LNCAP (cell line): Measurements from ENCODE around the gene MAPK8IP2.
A peak's percentile ranks its signal among the peaks of the same experiment; 100 is the strongest.

Source experiments
- CTCF ChIP-seq: fragments of 450-650 bp; IDR thresholded peaks from 2 replicates; pipeline ENCODE4 v1.5.1; 2017; ENCODE audit warnings: mild to moderate bottlenecking

MAPK8IP2 gene

GRCh38 chr22:50600538-50600937, at the start of gene MAPK8IP2:
MAPK8IP2 (plus strand) TSS chr22:50600793; CDS start chr22:50600819, 26 bp downstream.
- TF ChIP-seq CTCF, result no peak

- TF ChIP-seq CTCF, result no peak
Observed at GRCh38 chr22:50551160-50551752, 49.3 kb upstream of the MAPK8IP2 start.

- no peak for TF ChIP-seq CTCF
Observed at GRCh38 chr22:50553310-50553709, 47.3 kb upstream of the MAPK8IP2 start.

GRCh38 chr22:50556703-50557102, 43.9 kb upstream of the MAPK8IP2 start:
- no peak for TF ChIP-seq CTCF

- no peak for TF ChIP-seq CTCF
Observed at GRCh38 chr22:50560034-50560433, 40.6 kb upstream of the MAPK8IP2 start.

GRCh38 chr22:50561401-50562358, 38.9 kb upstream of the MAPK8IP2 start:
- TF ChIP-seq CTCF, result no peak

GRCh38 chr22:50562523-50563412, 37.8 kb upstream of the MAPK8IP2 start, which contains the start of gene SYCE3:
SYCE3 (minus strand) TSS chr22:50562919; CDS start chr22:50556405, 6,514 bp downstream.
- peak; percentile 93 for TF ChIP-seq CTCF
